ENCODE measurements around the gene TAC4. TPM values are rescaled to one million over a fixed set of nuclear protein-coding genes. Genes with fewer than 3 reads are reported as not detected.

The TAC4 gene
- total RNA-seq, 2 experiments from 2014 or later = not detected

GRCh38 chr17:49815761-49816281 is 32.0 kb downstream of the TAC4 start:
- H3K27me3 Mint-ChIP-seq = no peaks in the 10 kb centered on the region
- peak overlapping the region; percentile 98 for H3K27ac Mint-ChIP-seq
- H3K36me3 Mint-ChIP-seq (ENCODE audit: low read depth) = peaks cover 64% of the 10 kb centered on the region

DNA sequence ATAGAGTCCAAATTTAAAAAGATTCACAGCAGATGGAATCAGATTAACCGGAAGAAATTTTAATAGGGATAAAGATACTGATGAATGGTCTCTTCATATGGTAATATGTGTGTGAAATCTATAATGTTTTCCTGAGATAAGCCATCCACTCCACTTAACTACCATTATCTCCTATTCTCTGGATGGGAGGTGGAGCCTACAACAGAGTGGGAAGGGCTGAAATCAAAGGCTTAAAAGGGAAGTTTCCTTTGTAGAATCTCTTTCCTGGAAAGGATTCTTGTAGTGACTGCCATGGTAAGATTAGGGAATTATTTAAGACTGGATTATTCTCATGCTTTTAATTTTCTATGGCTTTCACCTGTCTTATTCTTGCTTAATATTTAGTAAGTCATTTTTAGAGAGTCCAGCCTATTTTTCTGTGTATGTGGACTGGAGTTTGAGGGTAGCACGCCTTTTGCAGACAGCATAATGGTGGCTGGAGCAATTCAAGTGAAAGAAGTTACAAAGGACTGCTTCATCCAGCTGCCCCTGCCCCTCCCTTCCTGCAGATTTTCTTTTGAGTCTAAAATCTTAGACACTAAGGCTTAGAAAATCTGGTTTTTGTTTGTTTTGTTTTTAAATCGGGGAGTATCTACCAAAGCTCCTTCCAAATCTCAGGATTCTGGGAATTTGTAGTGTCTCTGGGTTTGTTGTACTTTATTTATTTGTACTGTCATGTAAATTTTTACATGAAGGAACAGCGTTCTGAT is 32.9 kb downstream of the TAC4 start:
- Mint-ChIP-seq H3K4me3 (no peak overlapping the region), H3K36me3 (ENCODE audit: low read depth) (peaks cover 64% of the 10 kb centered on the region), H3K27ac (peak overlapping the region; percentile 98), H3K4me1 (peaks cover 67% of the 10 kb centered on the region), H3K27me3 (no peaks in the 10 kb centered on the region), H3K9me3 (no peaks in the 10 kb centered on the region)
- ChIA-PET POLR2A (no interaction called here), CTCF (interaction anchor here (0.6 to 1.3 kb wide), 3 partner anchors 17 to 78 kb away, joined by 3 read pairs; no protein-coding TSS in a partner anchor)
- DNase-seq = no peak

More at GRCh38 chr17:49815761-49816281, 32.0 kb downstream of the TAC4 start:
- ChIA-PET CTCF (interaction anchor here (0.7 to 1.3 kb wide), 4 partner anchors 11 to 79 kb away, joined by 3 to 5 read pairs (median 3); no protein-coding TSS in a partner anchor), POLR2A (no interaction called here)
- DNase-seq = no peak
- Mint-ChIP-seq H3K4me1 (peaks cover 69% of the 10 kb centered on the region), H3K9me3 (no peaks in the 10 kb centered on the region), H3K4me3 (no peak overlapping the region)

DNA sequence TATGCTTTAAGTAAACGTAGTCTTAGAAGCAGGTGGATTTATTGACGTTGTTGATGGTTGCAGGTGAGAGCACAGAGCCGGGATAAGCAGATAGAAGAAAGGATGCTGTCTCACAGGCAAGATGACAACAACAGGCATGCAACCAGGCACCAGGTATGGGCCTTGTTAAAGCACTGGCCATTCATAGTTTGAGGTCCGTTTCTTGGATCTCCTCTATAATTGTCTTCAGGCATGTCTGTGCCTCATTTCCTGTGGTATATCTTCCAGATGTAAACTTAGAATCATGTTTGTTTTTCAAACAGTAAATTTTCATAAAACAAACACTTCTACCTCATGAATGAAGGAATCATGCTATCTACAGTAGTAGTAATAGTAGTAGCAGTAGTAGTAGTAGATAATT is 38.8 kb downstream of the TAC4 start:
- Mint-ChIP-seq H3K9me3 (no peaks in the 10 kb centered on the region), H3K36me3 (ENCODE audit: low read depth) (peaks cover 58% of the 10 kb centered on the region), H3K4me3 (no peak overlapping the region), H3K27ac (peak overlapping the region; percentile 51), H3K27me3 (no peaks in the 10 kb centered on the region), H3K4me1 (peaks cover 16% of the 10 kb centered on the region)
- POLR2A ChIA-PET = no interaction called here
- CTCF ChIA-PET = interaction anchor here (1.4 kb wide), 1 partner anchor 106 kb away, joined by 3 read pairs; no protein-coding TSS in a partner anchor
- DNase-seq = no peak

- no peak overlapping the region for H3K4me3 Mint-ChIP-seq
- no peaks in the 10 kb centered on the region for H3K27me3 Mint-ChIP-seq
- H3K36me3 Mint-ChIP-seq (ENCODE audit: low read depth) = peaks cover 63% of the 10 kb centered on the region
- H3K9me3 Mint-ChIP-seq = no peaks in the 10 kb centered on the region
- peak overlapping the region; percentile 46 for H3K27ac Mint-ChIP-seq
- ChIA-PET CTCF (interaction anchor here (0.6 to 1.0 kb wide), 2 partner anchors 19 to 521 kb away, joined by 3 to 5 read pairs; no protein-coding TSS in a partner anchor), POLR2A (interaction anchor here (1.1 kb wide), 1 partner anchor 11 kb away, joined by 3 read pairs; the partner anchor contains the start of gene KAT7)
- no peak for DNase-seq
- H3K4me1 Mint-ChIP-seq = peaks cover 46% of the 10 kb centered on the region
Observed at GRCh38 chr17:49798738-49799137, 49.1 kb downstream of the TAC4 start.

DNA sequence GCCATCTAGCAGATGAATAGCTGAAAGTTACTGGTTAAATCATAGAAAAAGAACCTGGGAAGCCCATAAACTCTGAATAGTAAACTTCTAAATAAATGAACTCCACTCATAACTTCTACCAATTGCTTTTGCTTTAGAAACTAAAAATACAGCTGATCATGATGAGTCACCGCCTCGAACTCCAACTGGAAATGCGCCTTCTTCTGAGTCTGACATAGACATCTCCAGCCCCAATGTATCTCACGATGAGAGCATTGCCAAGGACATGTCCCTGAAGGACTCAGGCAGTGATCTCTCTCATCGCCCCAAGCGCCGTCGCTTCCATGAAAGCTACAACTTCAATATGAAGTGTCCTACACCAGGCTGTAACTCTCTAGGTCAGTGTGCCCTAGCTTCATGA is 49.7 kb downstream of the TAC4 start:
- H3K36me3 Mint-ChIP-seq (ENCODE audit: low read depth) = peaks cover 64% of the 10 kb centered on the region
- ChIA-PET POLR2A (interaction anchor here (0.6 to 1.1 kb wide), 2 partner anchors 10 to 23 kb away, joined by 3 read pairs; partner anchors contain the start of gene KAT7), CTCF (interaction anchor here (1.0 to 1.2 kb wide), 2 partner anchors 20 to 94 kb away, joined by 3 read pairs; no protein-coding TSS in a partner anchor)
- H3K4me3 Mint-ChIP-seq = no peak overlapping the region
- no peak overlapping the region for H3K27ac Mint-ChIP-seq
- peaks cover 50% of the 10 kb centered on the region for H3K4me1 Mint-ChIP-seq
- DNase-seq = no peak
- H3K9me3 Mint-ChIP-seq = no peaks in the 10 kb centered on the region
- no peaks in the 10 kb centered on the region for H3K27me3 Mint-ChIP-seq

GRCh38 chr17:49795372-49795771 is 52.5 kb downstream of the TAC4 start:
- Mint-ChIP-seq H3K4me1 (peaks cover 65% of the 10 kb centered on the region), H3K27ac (no peak overlapping the region)
- CTCF ChIA-PET = interaction anchor here (0.6 to 1.0 kb wide), 3 partner anchors 13 to 80 kb away, joined by 3 to 5 read pairs (median 3); no protein-coding TSS in a partner anchor

GRCh38 chr17:49793309-49793708 is 54.6 kb downstream of the TAC4 start:
- H3K36me3 Mint-ChIP-seq (ENCODE audit: low read depth) = peaks cover 63% of the 10 kb centered on the region
- POLR2A ChIA-PET = no interaction called here

More at GRCh38 chr17:49795372-49795771, 52.5 kb downstream of the TAC4 start:
- H3K27me3 Mint-ChIP-seq = no peaks in the 10 kb centered on the region
- H3K4me3 Mint-ChIP-seq = peak overlapping the region; percentile 32
- no peak for DNase-seq
- POLR2A ChIA-PET = interaction anchor here (1.1 kb wide), 1 partner anchor 118 kb away, joined by 6 read pairs; no protein-coding TSS in a partner anchor
- no peaks in the 10 kb centered on the region for H3K9me3 Mint-ChIP-seq
- H3K36me3 Mint-ChIP-seq (ENCODE audit: low read depth) = peaks cover 69% of the 10 kb centered on the region

DNA sequence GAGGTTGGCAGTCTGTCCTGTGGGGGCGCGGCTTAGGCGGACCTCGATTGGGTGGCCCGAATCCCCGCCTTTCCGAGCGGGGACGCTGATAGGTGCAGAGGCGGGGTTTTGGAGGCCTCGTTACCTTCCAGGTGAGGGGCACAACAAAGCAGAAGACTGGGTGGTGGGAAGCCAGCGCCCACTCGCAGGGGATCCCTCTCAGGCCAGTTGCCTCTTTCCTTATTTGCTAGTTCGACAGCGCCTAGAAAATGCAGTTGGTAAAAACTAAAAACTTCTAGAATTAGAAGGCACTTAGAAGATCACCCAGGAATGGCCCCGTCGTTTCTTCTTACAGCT is 58.7 kb downstream of the TAC4 start:
- no peaks in the 10 kb centered on the region for H3K27me3 Mint-ChIP-seq
- peak overlapping the region; percentile 98 for H3K27ac Mint-ChIP-seq
- H3K36me3 Mint-ChIP-seq (ENCODE audit: low read depth) = peaks cover 36% of the 10 kb centered on the region
- DNase-seq = no peak
- peaks cover 55% of the 10 kb centered on the region for H3K4me1 Mint-ChIP-seq
- H3K4me3 Mint-ChIP-seq = peak overlapping the region; percentile 86
- ChIA-PET CTCF (interaction anchor here (0.9 kb wide), 2 partner anchors 12 to 42 kb away, joined by 3 read pairs; no protein-coding TSS in a partner anchor), POLR2A (no interaction called here)
- no peaks in the 10 kb centered on the region for H3K9me3 Mint-ChIP-seq

More at GRCh38 chr17:49793309-49793708, 54.6 kb downstream of the TAC4 start:
- Mint-ChIP-seq H3K4me1 (peaks cover 68% of the 10 kb centered on the region), H3K9me3 (no peaks in the 10 kb centered on the region), H3K27me3 (no peaks in the 10 kb centered on the region), H3K4me3 (no peak overlapping the region), H3K27ac (no peak overlapping the region)
- CTCF ChIA-PET = interaction anchor here (0.6 to 1.4 kb wide), 2 partner anchors 29 to 89 kb away, joined by 3 to 5 read pairs; no protein-coding TSS in a partner anchor
- no peak for DNase-seq

DNA sequence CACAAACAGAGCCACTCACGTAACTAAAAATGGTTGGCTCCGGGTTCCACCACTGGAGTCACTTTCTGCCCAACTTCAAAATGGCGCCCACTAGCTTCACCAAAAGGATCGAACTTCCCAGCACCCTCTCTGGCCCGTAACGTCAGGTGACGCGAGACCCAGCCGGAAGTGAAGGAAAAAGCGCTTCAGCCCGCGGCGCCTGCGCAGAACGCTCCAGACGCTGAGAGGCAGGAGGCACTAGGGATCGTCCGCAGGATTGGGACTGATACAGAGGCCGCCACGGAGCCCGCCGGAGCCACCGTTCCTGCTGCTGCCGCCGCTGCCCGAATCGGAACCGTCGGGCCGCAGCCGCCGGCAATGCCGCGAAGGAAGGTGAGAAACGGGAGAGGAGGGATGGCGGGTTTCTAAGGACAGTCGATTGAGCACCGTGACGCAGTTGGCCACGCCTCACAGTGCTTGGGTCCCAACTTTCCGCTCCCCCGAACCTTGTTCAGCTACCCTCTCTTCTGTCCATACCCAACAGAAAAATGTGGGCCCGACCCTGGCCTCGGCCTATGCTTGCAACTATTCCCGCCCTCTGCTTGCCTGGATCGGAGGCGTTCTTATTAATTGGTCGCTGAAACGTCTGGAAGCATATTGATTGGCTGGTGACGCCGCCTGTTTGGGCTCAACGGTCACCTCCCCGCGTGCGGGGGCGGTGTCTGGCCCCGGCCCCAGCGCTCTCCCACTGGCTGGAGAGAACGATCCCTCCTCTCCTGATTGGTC is 59.2 kb downstream of the TAC4 start, which contains the start of gene KAT7:
Gene KAT7 (plus strand): TSS at position 204 of the 765 bp plus-strand sequence. CDS start 154 bp downstream, at position 358.
- Mint-ChIP-seq H3K36me3 (ENCODE audit: low read depth) (peaks cover 36% of the 10 kb centered on the region), H3K9me3 (no peaks in the 10 kb centered on the region), H3K4me1 (peaks cover 50% of the 10 kb centered on the region), H3K27me3 (no peaks in the 10 kb centered on the region), H3K4me3 (peak within 1 kb of the TSS; percentile 86), H3K27ac (peak within 1 kb of the TSS; percentile 98)
- CTCF ChIA-PET = interaction anchor here (0.9 to 1.6 kb wide), 7 partner anchors 11 to 219 kb away, joined by 3 to 4 read pairs (median 3); partner anchors contain the start of gene SLC35B1
- peak; percentile 99 for DNase-seq
- POLR2A ChIA-PET = interaction anchor here (0.6 to 1.2 kb wide), 5 partner anchors 10 to 91 kb away, joined by 3 to 4 read pairs (median 4); partner anchors contain the start of gene FAM117A

Other genes with a start within 250 kb of the TAC4 start
- 10 to 100 TPM; 64.1 to 68.1 TPM for gene SPOP, start 170.0 kb downstream of the TAC4 start, total RNA-seq
- gene SLC35B1, start 140.1 kb downstream of the TAC4 start, total RNA-seq = 10 to 100 TPM; 55.8 to 70.1 TPM
- 10 to 100 TPM; 30.6 to 34.1 TPM for gene FAM117A, start 83.9 kb downstream of the TAC4 start, total RNA-seq
- gene KAT7, start 59.4 kb downstream of the TAC4 start, total RNA-seq = 10 to 100 TPM; 78.5 to 82.4 TPM
- gene DLX4, start 121.1 kb upstream of the TAC4 start, total RNA-seq = under 1 TPM; 0.17 to 0.35 TPM
- not detected for gene DLX3, start 147.2 kb upstream of the TAC4 start, total RNA-seq
- 1 to 10 TPM; 5.8 to 7.9 TPM for gene ITGA3, start 208.0 kb upstream of the TAC4 start, total RNA-seq
- 10 to 100 TPM; 29.4 to 31.3 TPM for gene PDK2, start 247.3 kb upstream of the TAC4 start, total RNA-seq